Hindlimb muscle (tissue), 1 donor: ENCODE results near the gene DMAC2L. TPM values are rescaled to one million over a fixed set of nuclear protein-coding genes. Genes with fewer than 3 reads are reported as not detected.
"Not testable (repeated sequence)": the region's sequence is repeated elsewhere in the genome, so short reads cannot be mapped to it uniquely, and the experiment has no call there.

ENCODE experiments used
- DNase-seq: peaks from one replicate; pipeline ENCODE4 v3.0.0-alpha.2; 2013
- polyA plus RNA-seq: library from polyadenylated mRNA; unstranded; fragments of 120-200 nt; gene quantifications from one replicate; pipeline ENCODE4 v1.2.1, GENCODE V29; 2013; ENCODE audit not compliant: insufficient read length

DMAC2L gene
- polyA plus RNA-seq, 1 donor, result 18.5 TPM

DNA sequence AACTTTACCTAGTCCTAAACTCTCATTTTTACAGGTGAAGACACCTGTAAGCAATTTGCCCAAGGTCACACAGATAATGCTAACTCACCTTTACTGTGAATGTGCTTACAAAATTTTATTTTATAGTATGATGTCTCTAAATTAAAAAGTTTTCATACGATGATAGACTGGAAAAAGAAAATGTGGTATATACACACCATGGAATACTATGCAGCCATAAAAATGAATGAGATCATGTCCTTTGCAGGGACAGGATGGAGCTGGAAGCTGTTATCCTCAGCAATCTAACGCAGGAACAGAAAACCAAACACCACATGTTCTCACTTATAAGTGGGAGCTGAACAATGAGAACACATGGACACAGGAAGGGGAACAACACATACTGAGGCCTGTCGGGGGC is 44.2 kb downstream of the DMAC2L start:
- not testable (repeated sequence) for DNase-seq

DNA sequence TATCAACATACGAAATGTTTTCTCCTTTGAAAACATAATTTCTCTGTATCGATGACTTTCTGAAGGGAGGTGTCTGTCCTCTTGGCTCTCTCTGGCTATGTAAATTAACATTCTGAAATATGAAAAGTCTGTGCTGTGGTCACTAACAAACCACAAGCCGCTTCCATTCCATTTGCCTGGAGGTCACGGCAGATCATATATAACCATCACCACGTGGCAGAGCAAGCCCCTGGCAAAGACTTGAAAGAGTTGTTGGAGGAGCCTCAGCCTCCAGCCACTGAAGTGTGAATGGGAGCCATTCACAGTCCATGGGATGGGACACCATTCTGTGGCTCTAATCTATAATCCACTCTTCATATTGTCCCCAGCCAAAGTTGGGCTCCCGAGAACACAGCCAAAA is 45.0 kb downstream of the DMAC2L start:
- no peak for DNase-seq

DNA sequence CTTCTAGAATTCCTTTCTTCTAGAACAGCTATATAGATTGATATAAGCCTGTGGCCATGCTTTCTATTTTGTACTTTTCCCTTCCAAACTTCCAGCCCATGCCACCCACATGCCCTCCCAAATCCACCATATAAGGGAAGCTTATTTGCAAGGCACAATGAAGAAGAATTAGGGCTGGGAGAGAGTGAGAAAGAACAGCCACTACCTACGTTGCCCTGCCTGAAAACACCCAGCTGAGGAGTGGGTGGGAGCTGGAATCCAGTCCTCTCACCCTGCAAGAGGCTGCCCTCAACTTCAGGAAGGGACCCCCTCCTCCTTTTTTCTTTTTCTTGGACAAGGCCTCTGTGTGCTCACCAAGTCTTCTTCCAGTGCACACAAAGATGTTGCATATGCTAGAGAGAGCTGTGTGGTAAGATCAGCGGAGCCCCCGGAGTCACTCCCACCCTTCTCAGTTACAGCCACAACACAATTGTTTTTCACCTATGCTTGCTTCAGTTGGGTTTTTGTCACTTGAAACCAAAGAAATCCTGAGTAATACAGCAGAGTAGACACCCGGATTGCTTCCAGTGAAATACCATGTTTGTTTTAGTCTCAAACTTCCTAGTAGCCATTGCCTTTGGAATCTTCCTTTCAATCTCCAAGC is 45.8 kb downstream of the DMAC2L start:
- no peak for DNase-seq

DNA sequence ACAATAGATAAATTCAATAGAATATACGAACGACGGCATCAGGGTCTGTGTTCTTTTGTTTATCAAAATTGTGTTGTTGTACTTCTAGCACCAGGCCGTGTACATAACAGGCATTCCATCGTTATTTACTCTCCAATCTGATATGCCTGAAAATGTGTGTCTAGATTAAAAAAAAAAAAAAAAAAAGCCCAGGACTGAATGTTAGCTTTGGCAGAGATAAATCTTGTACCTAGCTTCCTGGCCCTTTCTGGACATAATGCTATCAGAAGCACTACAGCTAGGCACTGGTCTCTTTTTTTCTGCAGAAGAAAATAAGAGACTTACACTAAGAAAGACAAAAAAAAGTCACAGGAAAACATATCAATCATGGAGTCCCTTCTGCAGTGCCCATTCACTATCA is 47.5 kb downstream of the DMAC2L start:
- DNase-seq, result no peak

DNA sequence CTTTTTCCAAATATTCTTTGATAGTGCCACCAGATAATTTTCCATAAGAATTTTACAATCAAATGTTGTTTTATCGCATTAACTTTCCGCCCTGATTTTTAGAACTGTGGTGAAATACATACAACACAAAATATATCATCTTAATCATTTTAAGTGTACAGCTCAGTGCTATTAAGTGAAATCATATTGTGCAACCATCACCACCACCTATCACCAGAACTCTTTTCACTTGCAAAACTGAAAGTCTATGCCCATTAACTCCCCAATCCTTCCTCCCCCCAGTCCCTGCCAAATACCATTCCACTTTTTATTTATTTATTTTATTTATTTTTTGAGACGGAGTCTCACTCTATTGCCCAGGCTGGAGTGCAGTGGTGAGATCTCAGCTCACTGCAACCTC is 48.0 kb downstream of the DMAC2L start:
- DNase-seq, result no peak

DNA sequence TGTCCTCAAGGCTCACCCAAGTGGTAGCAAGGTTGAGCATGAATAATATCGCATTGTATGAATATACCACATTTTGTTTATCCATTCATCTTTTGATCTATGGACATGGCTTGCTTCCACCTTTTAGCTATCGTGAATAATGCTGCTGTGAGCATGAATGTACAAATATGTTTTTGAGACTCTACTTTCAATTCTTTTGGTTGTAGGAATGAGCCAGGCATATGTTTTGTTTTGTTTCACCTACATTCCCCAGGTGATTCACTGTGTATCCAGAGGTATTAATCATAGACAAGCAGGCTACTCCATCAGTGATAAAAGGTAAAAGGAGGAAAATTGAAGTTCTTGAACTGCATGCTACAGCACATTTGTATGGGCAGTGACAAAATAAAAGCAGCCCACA is 48.7 kb downstream of the DMAC2L start:
- no peak for DNase-seq

DNA sequence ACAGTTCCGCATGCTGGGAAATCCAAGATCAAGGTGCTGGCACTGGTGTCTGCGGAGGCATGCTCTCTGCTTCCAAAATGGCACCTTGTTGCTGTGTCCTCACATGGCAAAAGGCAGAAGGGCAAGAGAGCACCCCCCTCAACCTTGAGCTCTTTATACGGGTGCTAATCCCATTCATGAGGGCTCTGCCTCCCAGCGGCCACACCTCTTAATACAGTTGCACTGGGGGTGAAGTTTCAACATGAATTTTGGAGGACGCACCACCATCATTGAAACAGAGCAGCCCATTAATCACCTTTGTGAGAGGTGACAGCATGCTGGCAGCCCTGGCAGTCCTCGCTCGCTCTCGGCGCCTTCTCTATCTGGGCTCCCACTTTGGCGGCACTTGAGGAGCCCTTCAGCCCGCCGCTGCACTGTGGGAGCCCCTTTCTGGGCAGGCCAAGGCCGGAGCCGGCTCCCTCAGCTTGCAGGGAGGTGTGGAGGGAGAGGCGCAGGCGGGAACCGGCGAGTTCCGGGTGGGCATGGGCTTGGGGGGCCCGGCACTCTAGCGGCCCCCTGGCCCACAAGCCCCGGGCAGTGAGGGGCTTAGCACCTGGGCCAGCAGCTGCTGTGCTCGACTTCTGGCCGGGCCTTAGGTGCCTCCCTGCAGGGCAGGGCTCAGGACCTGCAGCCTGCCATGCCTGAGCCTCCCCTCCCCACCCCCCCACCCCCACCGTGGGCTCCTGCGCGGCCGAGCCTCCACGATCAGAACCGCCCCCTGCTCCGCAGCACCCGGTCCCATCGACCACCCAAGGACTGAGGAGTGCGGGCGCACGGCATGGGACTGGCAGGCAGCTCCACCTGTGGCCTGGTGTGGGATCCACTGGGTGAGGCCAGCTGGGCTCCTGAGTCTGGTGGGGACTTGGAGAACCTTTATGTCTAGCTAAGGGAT is 49.6 kb downstream of the DMAC2L start:
- not testable (repeated sequence) for DNase-seq

DNA sequence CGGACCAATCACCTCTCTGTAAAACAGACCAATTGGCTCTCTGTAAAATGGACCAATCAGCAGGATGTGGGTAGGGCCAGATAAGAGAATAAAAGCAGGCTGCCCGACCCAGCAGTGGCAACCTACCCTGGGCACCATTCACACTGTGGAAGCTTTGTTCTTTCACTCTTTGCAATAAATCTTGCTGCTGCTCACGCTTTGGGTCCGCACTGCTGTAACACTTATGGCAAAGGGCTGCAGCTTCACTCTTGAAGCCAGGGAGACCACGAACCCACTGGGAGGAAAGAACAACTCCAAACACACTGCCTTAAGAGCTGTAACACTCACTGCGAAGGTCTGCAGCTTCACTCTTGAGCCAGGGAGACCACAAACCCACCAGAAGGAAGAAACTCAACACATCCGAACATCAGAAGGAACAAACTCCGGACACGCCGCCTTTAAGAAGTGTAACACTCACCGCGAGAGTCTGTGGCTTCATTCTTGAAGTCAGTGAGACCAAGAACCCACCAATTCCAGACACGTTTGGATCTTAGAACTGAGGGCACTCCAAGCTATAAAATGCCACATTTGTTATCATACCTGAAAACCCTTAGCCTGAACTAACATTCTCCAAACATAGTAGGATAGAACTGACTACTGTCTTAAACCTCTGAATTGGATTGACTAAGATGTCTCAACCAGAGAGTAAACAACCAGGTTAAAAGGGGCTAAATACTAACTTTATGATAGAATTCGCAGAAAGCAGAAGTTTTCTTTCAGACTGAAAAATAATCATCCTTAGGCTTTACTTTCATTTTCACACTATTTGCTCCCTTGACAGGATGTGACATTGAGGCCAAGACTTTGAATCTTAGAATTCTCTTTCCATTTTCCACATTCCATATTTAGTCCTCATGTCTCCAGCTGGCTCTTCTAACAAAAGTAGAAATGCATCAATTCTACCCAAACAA is 50.9 kb downstream of the DMAC2L start:
- peak; percentile 42 for DNase-seq

DNA sequence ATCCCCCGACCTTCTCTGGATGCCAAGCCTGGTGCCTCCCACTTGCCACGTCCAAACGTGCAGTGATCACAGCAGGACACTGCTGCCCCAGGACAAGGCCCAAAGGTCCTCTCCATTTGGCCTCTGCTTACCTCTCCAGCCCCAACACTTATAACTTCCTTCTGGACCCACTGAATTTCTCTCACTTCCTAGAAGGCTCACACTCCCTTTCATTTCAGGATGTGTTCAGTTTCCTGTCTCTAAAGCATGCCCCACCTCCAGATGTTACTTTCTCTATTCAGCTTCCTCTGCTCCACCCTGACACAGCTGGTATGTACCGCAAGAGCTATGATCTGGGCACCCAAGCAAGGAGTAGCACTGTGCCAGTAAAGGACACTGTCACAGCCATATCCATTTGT is 51.6 kb downstream of the DMAC2L start:
- no peak for DNase-seq

DNA sequence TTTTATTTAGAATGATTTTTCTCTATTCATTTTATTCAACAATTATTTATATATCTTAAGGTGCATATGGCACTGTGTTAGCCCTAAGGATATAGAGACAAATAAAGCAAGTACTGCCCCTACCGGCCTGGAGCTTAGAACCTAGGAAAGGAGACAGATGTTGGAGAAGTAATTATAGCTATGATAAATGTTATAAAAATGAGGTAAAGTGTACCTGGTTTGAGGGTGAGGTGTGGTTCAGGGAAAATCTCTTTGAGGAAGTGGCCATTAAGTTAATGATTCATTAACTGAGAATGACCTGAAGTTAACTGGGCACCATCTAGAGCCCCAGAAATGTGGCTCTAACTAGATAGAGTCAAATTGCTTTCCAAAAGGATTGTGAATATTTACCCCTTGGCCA is 52.7 kb downstream of the DMAC2L start:
- DNase-seq, result no peak

DNA sequence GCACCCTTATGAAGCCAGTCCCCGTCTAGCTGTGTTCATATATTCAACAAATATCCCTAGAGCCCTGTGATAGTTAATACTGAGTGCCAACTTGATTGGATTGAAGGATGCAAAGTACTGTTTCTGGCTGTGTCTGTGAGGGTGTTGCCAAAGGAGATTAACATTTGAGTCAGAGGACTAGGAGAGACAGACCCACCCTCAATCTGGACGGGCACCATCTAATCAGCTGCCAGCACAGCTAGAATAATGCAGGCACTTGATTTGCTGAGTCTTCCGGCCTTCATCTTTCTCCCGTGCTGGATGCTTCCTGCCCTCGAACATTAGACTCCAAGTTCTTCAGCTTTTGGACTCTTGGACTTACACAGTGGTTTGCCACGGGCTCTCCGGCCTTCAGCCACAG is 53.4 kb downstream of the DMAC2L start:
- not testable (repeated sequence) for DNase-seq

DNA sequence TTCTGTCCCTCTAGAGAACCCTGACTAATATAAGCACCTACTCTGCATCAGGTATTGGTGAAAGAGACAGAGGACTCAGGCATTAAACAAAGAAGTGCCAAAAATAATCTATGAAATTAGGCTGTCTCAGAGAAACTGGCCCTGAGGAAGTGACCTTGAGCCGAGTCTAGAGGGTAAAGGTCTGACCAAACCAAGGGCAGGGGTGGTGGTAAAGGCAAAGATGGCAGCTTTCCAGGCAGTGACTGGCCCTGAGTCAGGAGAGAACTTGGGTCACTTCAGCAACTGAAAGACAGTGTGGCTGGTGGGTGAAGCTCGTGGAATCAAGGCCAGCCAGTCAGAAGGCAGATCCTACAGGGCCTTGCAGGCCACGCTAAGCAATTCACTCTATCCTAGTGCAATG is 54.0 kb downstream of the DMAC2L start:
- no peak for DNase-seq

DNA sequence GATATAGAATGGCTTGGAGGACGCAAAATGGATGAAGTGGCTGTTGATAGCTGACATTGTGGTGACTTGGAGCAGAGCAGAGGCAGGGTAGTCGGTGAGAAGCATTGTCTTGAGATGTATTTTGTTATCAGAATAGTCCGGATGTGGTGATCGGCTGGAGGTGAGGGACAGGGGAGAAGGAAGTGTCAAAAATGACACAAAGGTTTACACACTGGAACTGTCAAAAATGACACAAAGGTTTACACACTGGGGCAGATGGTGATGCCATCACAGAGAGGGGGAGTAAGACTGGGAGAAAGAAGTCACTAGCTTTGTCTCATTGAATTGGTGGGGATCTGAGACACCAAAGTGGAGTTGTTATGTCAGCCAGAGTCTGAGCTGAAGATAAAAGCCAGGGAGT is 54.5 kb downstream of the DMAC2L start:
- no peak for DNase-seq

DNA sequence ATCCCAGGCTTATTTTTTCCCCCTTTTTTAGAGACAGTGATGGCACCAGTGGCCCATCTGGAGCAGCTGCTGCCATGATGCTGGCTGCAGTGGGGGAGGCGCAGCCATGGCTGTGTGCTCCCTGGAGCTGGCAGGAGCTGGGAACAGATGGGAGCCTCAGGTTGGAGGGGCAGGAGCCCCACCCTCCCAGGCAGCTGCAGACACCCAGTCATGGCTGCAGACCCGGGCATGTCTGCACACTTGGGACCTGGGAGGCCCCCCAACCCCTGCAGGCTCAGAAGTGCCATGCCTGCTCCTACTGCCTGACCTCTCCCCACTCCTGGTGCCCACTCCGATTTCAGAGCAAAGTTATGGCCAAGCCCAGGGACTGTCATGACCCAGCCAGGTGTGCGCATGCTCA is 59.4 kb downstream of the DMAC2L start:
- no peak for DNase-seq

DNA sequence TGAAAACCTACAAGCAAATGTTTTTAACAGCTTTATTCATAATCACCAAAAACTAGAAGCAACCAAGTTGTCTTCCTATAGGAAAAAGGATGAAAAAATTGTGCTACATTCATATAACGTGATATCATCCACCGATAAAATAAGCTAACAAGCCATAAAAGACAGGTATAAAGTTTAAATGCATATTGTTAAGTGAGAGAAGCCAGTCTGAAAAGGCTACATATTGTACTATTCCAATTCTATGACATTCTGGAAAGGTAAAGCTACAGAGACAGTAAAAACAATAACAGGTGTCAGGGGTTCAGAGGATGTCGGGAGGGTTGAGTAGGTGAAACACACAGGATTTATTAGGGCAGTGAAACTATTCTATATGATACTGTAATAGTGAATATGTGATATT is 61.8 kb downstream of the DMAC2L start:
- DNase-seq, result no peak

DNA sequence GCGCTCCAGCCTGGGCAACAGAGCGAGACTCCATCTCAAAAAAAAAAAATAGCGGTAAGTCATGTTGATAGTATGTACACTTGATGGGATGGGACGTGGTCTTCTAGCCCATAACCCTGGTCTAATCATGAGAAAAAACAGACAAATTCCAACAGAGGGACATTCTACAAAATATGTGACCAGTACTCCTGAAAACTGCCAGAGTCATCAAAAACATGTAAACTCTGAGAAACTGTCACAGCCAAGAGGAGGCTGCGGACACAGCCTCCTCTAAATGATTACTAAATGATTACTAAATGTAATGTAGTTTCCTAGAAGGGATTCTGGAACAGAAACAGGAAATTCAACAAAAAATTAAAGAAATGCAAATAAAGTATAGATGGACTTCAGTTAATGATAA is 63.6 kb downstream of the DMAC2L start:
- no peak for DNase-seq

Other genes starting within 250 kb of the DMAC2L start
- gene VCPKMT, start 195.8 kb upstream of the DMAC2L start, polyA plus RNA-seq, result 9.9 TPM
- gene SOS2, start 80.7 kb upstream of the DMAC2L start, polyA plus RNA-seq, result 39.5 TPM
- gene L2HGDH, start 95 bp upstream of the DMAC2L start, polyA plus RNA-seq, result 6.7 TPM
- gene CDKL1, start 84.6 kb downstream of the DMAC2L start, polyA plus RNA-seq, result 7.2 TPM
- gene MAP4K5, start 220.2 kb downstream of the DMAC2L start, polyA plus RNA-seq, result 27.1 TPM
- 4.4 TPM for gene ATL1, start 247.8 kb downstream of the DMAC2L start, polyA plus RNA-seq